Activated CD4-positive, alpha-beta T cell treated with anti-CD3 and anti-CD28 coated beads, Interleukin-2, Interleukin-6, amounts not matched to agents 100 ng/mL and 50 ng/mL, durations not matched to agents 16 hours and 8 hours (primary cell): Measurements from ENCODE around the gene NSL1.
A peak's percentile ranks its signal among the peaks of the same experiment; 100 is the strongest.
"Not testable (repeated sequence)": the region's sequence is repeated elsewhere in the genome, so short reads cannot be mapped to it uniquely, and the experiment has no call there.

ENCODE experiments used
- DNase-seq: peaks from one replicate; pipeline ENCODE4 v3.0.0-alpha.2; 2020

The NSL1 gene

DNA sequence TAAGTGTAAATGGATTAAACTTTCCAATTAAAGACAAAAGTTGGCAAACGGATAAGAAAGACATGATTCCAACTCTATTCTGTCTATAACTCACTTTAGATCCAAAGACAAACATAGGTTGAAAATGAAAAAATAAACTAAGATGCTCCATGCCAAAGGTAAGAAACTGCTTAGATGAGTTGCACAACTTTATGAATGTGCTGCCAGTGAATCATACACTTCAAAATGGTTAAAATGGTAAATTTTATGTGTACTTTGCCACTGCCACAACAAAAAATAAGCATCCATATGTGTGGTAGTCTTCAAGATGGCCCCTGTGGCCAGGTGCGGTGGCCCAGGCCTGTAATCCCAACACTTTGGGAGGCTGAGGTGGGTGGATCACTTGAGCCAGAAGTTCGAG, 45.0 kb downstream of the NSL1 start:
- no peak for DNase-seq

DNA sequence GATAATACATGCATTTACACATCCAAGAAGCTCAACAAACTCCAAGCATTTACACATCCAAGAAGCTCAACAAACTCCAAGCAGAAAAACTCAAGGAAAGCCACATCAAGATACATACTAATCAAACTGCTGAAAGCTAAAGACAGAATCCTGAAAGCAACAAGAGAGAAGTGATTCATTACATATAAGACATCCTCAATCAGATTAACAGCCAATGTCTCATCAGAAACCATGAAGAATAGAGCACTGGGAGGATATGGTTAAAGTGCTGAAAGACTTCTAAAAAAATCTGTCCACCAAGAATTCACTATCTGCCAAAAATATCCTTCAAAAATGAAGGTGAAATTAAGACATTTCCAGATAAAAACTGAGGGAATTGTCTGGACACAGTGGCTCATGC, 46.3 kb downstream of the NSL1 start:
- DNase-seq, result no peak

DNA sequence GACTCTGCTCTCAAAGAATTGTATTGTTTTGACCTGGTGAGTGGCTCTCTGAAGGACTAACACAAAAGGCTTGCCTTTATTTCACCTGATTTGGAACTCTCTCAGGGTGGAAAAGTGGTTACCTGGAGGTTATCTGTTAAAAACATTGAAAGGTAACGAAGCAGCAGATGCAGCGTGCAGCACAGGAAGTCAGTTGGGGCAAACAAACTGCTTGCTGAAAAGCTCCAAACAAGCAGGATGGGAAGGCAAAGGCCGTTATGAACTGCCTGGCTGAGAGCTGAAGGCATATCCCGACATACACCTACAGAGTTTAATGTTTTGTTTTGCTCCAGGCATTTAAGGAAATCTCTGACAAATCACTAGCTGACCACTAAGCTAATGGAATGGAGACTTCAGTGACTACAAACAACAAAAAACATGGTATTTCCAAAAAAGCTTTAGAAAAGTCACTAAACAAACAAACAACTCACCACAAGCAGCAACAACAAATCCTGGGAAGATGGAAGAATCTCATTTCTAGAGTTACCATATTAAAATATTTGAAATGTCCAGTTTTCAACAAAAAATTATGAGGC, 47.6 kb downstream of the NSL1 start:
- no peak for DNase-seq

DNA sequence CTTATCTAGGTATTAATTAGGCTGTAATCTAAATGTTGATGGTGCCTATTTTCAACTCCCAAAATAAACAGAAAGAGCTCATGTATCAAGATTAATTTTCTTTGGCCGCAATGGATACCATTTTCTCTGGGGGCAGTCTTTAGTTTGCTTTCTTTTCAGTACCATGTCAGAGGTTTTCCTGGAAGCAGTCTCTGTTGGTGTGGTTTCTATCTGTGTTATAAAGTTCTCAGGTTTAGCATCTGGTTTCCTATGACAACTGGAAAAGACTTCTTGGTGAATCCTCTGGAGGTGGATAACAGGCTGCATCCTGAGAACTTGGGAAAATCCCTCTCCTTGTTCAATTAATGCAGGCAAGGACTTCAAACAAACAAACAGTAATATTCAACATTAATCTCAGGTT, 53.2 kb downstream of the NSL1 start:
- peak; percentile 78 for DNase-seq

DNA sequence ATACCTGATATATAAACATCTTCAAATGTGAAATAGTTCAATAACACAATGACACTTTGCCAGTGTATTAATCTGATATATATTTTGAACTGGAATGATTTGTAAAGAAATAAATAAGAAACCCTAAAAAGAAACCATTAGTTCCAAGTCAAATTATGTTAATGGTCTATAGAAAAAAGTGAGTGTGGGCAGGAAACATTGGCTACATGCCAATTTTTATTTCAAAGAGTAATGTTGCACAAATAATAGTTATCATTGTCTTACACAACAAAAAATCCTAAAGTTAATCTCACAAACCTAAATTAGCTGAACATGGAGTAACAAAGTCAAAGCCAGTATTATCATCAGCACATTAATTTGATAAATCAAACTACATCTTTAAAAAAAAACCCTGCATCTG, 54.0 kb downstream of the NSL1 start:
- DNase-seq, result no peak

DNA sequence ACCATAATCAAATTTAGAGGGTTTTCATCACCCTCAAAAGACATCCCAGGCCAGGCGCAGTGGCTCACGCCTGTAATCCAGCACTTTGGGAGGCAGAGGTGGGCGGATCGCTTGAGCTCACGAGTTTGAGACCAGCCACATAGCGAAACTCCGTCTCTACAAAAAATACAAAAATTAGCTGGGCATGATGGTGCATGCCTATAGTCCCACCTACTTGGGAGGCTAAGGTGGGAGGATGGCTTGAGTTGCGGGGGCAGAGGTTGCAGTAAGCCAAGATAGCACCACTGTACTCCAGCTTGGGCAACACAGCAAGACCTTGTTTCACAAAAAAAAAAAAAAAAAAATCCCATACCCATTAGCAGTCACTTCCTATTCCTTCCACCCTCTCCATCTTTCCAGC, 58.5 kb downstream of the NSL1 start:
- DNase-seq, result no peak

DNA sequence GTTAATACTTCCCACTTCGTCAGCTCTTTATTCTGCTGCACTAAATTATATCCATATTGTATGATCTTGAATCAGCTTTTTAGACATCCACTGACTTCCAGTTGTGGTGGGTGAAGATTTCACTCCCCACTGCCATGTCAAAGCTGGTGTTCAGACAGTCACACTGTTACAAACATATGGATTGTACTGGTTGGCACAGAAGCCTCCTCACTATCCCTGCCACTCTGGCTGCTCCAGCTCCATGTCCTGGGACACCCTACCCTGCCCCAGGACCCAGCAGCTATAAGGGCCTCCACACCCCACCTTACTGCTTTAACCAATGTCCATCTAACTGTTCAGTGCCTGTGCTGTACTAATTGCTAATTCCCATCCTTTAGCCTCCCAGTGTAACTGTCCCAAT, 59.9 kb downstream of the NSL1 start:
- no peak for DNase-seq

DNA sequence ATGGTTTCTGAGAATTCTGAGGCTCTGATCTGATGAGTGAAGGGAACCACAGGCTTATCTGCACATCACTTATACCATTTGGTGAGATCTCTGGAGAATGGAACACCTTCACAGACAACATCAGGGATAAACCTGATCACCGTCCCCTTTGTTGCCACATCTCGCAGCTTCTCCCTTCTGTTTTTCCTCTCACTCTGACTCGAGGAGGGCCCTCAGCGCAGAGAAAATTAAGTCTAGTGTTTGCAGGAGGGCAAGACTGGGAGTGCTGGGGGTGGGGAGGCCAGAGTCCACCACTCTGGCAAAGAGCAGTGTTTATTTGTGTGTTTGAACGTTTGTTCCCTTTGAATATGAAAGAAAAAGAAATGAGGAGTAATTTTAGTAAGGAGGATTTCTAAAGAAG, 63.0 kb downstream of the NSL1 start:
- peak; percentile 39 for DNase-seq

DNA sequence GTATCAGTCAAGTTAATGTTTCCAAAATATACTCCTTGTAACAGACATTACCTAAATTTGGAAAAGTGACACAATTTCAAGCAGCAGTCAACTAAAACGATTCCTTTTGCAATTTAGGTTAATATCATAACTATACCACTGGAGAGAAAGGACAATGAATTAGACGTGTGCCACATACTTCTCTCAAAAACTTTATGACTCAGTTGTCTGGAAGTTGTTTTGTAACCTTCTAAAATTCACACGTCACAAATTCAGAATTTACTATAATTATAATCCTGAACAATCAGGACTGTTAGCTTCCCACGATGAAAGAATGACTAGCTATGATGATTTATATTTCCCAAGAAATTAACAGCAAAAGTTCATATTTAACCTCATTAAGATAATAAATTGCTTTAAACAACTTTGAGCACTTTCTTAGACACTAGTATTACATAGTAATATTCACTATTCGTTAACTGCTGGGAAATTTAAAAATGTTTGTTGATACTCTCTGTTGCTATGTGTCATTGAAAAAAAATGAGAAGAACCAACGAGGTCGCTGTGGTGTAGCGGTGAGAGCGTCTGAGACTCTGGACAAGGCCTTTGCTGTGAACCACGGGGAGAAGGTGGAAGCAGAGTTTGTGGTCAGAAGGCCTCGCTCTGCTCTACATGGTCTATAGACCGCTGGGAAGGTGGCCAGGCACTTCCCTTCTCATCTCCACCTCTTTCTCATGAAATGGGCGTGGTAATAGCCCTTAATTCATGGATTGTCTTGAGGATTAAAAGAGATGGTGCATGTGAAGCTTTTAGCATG, 64.0 kb downstream of the NSL1 start:
- peak; percentile 63 for DNase-seq

DNA sequence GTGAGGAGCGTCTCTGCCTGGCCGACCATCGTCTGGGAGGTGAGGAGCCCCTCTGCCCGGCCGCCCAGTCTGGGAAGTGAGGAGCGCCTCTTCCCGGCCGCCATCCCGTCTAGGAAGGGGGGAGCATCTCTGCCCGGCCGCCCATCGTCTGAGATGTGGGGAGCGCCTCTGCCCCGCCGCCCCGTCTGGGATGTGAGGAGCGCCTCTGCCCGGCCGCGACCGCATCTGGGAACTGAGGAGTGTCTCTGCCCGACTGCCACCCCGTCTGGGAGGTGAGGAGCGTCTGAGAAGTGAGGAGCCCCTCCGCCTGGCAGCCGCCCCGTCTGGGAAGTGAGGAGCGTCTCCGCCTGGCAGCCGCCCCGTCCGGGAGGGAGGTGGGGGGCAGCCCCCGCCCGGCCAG, 66.9 kb downstream of the NSL1 start:
- not testable (repeated sequence) for DNase-seq

DNA sequence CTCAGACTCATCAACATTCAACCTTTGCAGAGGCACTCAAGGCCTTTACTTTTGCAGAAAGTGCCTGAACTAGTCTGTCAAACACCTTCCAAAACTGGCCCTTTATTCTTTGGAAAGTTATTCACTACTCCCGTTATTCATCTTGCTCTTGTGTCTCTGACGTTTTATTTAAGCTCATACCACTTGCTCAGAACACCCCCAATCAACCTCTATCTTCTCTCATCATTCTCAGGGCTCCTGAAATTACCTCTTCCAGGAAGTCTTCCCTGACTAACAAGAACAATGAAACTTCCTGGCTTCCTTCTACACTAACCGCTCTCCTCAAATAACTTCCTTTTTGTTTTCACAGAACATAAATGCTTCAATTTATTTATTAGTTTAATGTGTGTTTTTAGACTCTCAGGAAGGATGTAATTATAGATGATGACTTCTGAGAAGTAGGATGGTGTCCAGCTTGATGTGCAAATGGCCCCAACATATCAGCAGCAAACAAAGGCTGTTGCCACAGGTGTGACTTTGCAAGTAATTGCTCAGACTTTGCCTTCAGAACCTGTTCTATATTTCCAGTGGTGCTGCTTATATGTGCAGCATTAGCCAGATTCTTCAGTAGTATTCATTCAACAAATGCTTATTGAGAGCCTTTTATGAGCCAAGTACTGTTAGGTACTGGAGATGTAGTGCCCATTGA, 69.2 kb downstream of the NSL1 start:
- peak; percentile 75 for DNase-seq

DNA sequence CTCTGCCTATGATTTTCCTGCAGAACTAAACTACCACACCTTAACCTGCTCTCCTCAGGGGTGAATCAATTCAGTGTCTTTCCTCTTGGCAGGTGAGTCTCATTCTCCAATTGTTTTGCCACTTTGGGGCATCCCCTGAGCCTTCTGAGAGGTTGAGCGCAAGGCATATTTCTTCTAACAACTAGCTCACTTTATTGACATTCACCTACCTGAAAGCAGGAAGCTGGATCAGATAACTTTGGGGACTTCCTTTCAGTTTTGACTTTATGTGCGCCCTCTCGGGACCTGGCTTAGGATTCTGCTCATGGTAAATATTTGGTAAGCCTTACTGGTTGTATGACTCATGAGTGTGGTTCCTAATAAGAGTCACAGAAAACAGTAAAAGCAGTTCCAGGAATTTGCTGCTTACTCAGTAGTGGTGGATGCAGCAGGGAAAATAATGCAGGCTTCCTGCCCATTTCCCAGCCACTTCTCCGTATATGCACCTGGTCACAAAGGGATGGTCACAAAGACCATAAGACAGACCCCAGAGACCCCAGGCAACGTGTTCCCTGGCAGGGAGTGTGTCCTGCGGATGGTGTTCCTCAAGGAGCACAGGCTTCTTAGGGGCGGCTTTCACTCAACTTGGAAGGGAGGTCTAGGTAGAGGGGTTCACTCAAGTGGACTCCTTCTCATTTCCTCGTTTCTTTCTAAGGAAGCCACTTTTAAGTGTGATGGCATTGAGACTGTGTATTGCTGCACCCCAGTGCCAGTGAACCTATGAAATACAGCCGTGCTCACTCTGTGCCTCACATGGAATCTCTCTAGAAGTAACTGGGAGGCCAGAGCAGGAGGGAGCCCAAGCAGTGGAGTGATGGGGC, 70.0 kb downstream of the NSL1 start:
- peak; percentile 89 for DNase-seq

DNA sequence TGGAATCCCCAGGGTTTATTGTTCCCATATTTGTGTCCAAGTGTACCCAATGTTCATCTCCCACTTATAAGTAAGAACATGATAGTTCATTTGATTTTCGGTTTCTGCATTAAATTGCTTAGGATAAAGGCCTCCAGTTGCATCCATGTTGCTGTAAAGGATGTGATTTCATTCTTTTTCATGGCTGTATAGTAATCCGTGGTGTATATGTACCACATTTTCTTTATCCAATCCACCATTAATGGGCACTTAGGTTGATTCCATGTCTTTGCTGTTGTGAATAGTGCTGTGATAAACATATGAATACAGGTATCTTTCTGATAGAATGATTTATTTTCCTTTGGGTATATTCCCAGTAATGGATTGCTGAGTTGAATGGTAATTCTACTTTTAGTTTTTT, 71.9 kb downstream of the NSL1 start:
- no peak for DNase-seq

DNA sequence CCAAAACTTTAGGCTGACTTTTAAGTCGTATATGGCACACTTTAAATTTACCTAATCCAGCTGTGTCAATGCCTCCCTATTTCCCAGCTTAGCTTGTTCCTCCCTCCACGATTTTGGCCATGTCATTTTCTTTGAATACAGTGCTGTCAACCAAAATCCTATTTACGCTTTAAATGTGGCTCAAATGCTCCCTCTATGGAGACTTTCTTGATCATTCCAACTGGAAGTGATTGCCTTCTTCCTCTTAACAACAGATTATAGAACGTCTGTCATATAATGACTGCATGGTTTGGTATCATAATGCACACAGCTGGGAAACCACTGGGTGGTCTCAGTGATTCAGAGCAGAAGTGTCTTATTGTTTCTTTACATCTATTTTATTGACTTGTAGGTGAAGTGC, 73.1 kb downstream of the NSL1 start:
- no peak for DNase-seq

DNA sequence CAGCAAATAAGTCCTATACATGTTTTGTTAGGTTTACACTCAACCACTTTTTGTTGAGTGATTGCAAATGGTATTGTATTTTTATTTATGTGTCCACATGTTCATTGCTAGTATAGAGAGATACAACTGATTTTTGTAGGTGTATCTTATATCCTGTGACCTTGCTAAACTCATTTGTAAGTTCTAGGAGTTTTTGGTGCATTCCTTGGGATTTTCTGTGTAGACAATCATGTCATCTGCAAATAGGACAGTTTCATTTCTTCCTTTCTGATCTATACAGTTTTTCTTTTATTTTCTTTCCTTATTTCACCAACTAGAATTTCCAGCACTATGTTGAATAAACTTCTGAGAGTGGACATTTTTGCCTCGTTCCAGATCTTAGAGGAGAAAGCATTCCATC, 75.4 kb downstream of the NSL1 start:
- no peak for DNase-seq

DNA sequence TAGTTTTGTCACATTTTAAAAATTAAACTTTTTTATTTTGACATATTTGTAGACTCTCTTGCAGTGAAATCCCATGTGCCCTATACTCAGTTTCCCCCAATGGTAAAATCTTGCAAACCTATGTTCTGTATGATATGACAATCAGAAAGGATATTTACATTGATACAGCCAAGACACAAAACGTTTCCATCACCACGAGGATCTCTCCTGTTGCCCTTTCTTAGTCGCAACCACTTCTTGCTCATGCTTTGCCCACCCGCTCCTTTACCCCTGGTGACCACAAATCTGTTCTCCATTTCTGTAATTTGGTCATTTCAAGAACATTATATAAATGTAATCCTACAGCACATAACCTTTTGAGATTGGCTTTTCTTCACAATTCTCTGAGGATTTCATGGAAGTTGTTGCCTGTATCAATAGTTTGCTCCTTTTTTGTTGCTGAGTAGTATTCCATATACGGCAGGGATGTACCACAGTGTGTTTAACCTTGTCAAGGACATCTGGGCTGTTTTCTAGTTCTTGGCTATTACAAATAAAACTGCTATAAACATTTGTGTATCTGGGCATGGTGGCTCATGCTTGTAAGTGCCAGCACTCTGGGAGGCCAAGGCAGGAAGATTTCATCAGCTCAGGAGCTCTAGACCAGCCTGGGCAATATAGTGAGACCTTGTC, 78.0 kb downstream of the NSL1 start:
- DNase-seq, result no peak

DNA sequence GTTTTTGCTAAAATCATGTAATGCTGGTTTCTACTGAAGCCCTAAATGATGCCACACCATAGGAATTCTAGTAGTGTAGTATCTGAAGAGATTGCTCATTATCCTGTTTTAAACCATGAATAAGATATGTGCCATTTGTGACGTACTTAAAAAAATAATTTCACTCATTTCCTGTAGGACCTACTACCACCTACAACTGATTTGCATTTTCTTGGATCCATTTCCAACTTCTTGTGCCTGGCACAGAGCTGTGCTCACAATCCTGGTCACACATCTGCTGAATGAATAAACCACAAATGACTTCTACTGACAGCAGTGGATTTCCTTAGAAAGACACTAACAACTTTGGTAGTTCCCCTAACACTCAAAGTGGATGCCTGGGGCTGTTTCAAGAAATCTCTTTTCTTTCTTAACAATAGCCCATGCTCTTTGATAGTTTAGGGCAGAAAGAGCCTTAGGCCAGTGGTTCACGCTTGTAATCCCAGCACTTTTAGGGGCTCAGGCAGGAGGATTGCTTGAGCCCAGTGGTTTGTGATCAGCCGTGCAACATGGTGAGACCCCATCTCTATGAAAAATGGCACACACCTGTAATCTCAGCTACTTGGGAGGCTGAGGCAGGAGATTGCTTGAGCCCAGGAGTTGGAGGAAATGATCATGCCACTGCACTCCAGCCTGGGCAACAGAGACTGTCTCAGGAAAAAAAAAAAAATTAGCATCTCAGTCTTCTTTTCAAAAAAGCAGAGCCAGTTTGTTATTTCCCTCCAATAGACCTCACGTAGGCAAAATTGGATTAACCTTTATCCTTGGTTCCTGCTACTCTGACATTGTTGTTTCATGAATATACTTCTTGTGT, 78.9 kb downstream of the NSL1 start:
- DNase-seq, result peak; percentile 62

DNA sequence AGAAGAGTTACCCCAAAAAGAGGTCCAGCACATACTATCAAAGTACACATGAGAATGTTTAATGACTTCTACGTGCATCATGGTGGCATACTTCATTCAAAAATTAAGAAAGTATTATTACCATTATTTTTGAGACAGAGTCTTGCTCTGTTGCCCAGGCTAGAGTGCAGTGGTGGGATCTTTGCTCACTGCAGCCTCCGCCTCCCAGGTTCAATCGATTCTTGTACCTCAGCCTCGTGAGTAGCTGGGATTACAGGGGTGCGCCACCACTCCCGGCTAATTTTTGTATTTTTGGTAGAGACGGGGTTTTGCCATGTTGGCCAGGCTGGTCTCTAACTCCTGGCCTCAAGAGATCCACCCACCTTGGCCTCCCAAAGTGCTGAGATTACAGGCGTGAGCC, 79.6 kb downstream of the NSL1 start:
- not testable (repeated sequence) for DNase-seq

DNA sequence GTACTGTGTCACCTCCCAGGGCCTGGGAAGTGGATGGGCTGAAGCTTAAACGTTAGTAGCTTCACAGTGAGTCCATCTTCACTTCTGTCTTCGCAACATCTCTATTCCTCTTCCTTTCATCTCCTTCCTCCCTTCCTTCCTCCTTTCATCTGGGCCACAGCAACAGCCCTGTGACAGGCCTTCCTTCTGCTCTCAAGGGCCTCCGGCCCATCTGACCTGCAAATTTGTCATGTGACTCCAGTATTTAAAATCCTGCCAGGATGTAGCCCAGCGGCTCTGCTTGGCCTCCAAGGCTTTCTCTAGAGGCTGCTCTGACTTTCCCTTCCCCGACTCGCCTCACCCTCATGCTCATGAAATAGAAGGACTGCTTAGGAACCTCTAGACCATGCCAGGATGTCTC, 81.0 kb downstream of the NSL1 start:
- no peak for DNase-seq

DNA sequence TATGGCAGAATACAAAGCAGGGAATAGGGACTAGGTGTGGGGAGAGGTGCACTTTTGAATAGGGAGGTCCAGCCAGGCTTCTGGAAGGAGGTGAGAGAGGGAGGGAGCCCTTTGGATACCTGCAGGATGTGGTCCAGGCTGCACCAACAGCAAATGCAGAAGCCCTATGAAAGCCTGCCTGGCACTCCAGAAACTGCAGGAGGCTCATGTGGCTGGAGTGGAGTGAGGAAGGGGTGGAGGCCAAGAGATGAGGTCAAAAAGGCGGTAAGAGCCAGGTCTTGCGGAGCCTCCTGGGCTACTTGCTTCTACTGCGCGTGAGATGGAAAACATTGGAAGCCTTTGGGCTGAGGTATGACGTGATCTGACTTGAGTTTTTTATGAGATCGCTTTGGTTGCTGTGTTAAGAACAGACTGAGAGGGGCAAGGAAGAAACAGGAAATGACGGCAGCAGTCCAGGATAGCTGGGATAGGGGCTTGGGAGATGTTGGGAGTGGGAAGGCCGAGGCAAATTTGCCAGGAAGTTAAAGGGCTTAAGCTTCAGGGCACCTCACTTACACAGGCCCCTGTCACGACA, 87.5 kb downstream of the NSL1 start:
- DNase-seq, result no peak

DNA sequence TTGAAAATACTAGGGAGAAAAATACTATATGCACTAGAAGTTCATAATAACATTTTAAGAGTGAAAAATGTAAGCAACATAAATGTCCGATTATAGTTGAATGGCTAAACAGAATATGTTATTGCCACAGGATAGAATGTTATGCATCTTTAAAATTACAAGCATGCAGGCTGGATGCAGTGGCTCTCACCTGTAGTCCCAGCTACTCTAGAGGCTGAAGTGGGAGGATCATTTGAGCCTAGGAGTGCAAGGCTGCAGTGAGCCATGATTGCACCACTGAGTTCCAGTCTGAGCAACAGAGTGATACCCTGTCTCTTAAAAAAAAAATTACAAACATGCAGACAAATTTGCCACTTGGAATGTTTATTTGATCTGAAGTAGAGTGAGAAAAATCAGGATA, 88.9 kb downstream of the NSL1 start:
- DNase-seq, result no peak
